NCI-H2196 treated with DMSO at 0.1 percent for 48 hours (cell line): ENCODE measurements around the gene LCE1C.

Source experiments
- DNase-seq: peaks from one replicate; lab custom pipeline; 2025; ENCODE audit not compliant: unreplicated experiment; lab: John Stamatoyannopoulos, UW

LCE1C gene

GRCh38 chr1:152760551-152761190 is 45.8 kb downstream of the LCE1C start:
- DNase-seq = no peak

GRCh38 chr1:152759453-152760173 is 46.8 kb downstream of the LCE1C start:
- no peak for DNase-seq

- no peak for DNase-seq
Observed at GRCh38 chr1:152758636-152759035, 47.8 kb downstream of the LCE1C start.

GRCh38 chr1:152757747-152758146 is 48.7 kb downstream of the LCE1C start, which contains the start of gene KPRP:
TSS of gene KPRP (plus strand) at chr1:152758025. CDS start at chr1:152759589, 1,564 bp downstream.
- no peak for DNase-seq

GRCh38 chr1:152756872-152757271 is 49.6 kb downstream of the LCE1C start:
- DNase-seq = no peak
